Left ventricle myocardium superior (tissue), 1 donor: ENCODE results near the gene TAF1B. TPM values are rescaled to one million over a fixed set of nuclear protein-coding genes. Genes with fewer than 3 reads are reported as not detected.

Experiments
- ATAC-seq: fragments of 200-7000 bp; cut with Tn5 transposase; one replicate; pipeline ENCODE4 v1.9.1; 2020; ENCODE audit warnings: mild to moderate bottlenecking, moderate library complexity
- DNase-seq: peaks from one replicate; pipeline ENCODE4 v3.0.0-alpha.2; 2020
- intact Hi-C: fragments of 100-400 bp; cut with micrococcal nuclease; formaldehyde crosslinking; loops from one replicate; pipeline ENCODE4 v1.11.0; 2022
- total RNA-seq: library from RNA; stranded (reverse); fragmentation: NEBNext Ultra II Directional; extraction: Animal tissue kit (Norgen Biotek cat#: 25700); gene quantifications from one replicate; pipeline ENCODE4 v1.2.1, GENCODE V29; 2021
- donor health status: DM: no; HTN: yes; CAD: no; lungs with severe emphysema.

Gene TAF1B
- total RNA-seq, 1 donor from 2014 or later: 3.6 TPM

DNA sequence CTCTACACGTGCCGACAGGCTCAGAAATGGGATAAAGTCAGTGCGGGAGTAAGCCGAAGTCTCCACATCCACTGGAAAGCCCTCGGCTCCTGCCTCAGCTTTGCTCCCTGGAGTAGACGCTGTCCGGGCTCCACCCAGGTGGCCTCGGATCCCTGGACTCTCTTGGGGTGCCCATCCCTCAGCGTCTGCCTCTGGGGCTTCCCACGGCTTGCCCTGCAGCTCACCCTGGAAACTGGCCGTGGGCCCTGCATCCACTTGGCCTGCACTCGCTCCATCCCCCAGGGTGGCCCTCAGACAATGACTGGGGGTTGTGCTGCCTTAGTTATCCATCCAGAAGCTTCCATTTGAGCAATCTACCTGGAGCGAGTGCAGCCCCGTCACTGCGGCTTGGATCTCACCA, 36.2 kb upstream of the TAF1B start:
- ATAC-seq (no peak), DNase-seq (peak; percentile 23)
- intact Hi-C loops: no loop called here

DNA sequence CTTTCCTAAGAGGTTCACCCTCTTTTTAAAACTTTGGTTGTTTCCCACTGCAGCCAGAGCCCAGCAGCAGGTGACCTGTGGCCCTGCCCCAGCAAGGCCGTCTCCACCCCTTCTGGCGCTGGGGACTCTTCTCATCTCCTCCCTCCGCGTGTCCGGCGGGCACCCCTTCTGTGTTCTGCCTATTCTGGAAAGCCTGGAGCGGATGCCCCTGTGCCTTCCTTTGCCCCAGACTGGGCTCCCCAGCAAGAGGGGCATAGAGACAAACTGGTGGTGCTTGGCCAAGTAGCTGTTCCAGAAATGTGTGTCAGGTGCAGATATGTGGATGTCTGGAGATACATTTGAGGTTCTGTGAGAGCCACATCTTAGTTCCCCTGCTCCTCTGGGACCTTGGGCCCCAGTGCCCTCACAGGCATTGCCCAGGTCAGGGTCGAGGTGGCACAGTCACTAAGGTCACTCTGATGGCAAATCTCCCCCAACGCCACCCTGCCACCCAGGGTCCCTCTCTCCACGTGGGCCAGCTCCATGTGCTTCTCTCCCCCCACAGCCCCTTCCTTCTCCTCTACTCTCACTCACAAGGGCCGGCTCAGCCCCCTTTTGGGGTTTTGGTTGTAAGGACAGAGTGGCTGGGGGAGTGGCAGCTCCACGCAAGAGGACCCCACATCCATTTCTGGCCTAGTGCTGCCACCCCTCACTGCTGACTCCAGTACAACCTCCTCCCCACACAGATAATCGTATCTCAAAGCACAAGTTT, 35.5 kb upstream of the TAF1B start:
- intact Hi-C loops: no loop called here
- peak; percentile 14 for DNase-seq
- ATAC-seq: no peak

DNA sequence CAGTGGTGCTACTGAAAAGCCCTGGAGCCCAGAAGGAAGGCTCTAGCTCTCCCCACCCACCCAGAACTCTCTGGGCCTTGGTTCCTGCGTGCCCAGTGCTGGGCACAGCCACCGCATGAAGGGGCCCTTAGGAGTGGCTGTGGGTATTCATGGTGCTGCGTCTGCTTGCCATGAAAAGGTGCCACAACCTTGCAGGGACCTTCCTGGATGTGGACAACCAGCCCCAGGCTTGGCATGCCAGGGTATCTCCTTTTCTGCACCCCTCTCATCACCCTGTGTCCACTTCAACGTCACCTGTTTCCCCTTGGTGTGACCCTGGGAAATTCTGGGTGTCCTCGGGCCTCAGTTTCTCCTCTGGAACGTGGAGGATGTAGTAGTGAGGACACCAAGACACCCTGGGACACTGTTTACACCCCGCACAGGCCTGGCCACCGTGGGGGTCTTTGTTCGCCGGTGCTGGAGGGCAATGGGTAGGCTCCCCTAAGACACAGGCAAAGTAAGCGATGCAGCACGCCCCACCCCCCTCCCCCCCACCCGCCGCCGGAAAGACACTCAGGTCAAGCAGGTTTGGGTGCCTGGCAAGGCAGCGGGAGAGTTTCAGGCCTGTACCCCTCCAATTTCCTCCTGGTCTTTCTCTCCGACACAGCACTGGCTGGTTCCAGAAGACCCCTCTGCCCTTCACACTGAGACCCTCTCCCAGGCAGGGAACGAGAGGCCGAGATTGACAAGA, 34.8 kb upstream of the TAF1B start:
- intact Hi-C loops: no loop called here
- no peak for DNase-seq
- ATAC-seq: no peak

DNA sequence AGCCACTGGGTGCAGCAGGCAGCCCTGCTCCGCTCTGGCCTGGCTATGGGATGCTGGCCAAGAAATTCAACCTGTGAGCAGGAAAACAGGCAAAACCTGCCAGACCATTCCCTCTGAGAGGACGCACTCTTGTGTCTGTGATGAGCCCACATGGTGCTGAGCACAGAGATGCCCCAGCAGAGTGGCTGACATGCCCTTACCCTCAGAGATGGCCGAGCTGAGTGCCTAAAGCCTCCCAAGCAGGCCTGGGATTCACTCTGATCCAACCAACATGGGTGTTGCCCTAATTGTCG, 34.3 kb upstream of the TAF1B start:
- ATAC-seq: no peak
- no peak for DNase-seq
- intact Hi-C loops: no loop called here

DNA sequence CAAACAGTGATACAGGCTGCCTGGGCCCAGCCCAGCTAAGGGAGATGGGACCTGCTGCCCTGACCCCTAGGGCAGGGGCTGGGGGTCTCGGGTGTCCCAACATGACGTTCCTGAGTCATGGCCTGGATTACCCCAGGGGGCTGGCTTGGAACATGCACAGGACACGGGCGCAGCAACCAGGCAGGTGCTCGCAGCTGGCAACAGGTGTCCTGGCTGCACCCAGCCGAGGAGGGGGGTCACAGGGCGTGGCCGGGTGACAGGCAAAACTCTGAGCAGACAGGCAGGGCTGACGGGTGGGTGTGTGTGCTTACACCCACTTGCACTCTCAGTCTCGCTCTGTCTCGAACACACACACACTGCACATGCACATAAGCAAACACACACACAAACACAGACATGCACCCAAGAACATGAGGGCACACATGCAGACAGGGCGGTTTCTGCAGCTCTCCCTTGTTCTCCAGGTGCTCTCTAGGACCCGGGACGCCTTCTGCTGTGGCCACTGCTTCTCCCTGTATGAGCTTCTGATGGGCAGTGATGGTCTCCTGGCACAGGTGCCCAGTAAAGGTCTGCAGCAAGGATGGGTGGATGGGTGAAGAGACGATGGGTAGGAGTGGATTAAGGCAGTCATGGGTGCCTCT, 33.7 kb upstream of the TAF1B start:
- ATAC-seq (no peak), DNase-seq (no peak)
- intact Hi-C loops: no loop called here

DNA sequence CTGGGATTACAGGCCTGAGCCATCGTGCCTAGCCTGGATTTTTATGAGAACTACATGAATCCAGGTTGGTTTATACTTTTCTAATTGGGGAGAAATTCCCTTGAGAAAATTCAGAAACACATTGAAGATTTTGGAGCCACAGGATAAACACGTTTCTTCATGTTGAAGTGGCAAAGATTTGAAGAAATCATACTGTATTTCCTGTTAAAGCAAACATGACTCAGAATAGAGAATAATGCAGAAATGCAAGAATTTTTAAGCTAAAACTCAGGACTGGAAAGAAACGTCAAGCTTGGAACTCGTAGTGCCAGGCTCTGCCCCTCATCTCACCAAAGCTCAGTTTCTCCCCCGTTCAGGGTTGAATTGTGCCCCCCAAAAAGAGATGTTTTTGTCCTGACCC, 32.1 kb upstream of the TAF1B start:
- DNase-seq: no peak
- ATAC-seq: no peak
- intact Hi-C loops: no loop called here

DNA sequence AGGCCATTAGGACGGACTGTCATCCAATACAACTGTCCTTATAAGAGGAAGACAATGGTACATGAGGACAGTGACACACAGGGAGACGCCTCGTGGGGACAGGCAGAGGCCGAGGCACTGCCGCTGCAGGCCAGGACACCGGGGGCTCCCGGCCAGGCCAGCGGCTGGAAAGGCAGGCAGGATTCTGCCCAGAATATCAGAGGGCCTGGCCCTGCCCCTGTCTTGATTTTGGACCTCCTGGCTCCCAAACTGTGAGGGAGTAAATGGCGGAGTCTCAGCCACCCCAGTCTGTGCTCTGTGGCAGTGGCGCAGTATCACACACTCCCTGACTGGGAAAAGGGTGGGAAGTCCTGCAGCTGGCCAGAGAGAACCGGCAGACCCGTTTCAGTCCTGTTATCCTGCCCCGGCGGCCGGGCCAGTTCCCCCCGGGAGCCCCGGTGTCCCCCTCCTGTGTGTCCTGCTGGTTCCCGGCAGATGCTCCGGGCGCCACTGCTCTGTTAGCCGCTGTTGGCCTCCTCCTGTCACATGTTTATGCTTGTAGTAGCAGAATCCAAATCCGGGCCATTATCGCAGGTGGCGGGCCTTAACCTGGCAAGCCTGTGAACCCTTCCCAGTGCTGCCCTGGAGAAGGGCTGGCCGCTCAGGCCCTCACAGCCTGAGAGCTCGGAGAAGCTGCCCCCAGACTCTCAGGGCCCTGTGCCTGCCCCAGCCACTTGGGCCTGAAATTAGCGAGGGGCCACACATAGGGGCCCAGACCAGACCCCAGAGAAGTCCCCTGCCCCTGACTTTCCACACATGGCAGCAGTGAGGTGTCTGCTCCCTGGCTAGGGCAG, 31.4 kb upstream of the TAF1B start:
- intact Hi-C loops: no loop called here
- DNase-seq (no peak), ATAC-seq (no peak)

DNA sequence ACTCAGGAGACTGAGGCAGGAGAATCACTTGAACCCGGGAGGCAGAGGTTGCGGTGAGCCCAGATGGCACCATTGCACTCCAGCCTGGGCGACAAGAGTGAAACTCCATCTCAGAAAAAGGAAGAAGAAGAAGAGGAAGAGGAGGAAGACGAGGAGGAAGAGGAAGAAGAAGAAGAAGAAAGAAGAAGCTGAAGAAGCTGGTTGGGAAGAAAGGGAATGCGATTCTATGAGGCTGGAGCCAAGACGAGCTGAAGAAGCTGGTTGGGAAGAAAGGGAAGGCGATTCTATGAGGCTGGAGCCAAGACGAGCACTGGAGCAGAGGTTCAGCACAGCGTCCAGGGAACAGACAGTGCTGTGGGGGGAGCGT, 30.3 kb upstream of the TAF1B start:
- peak; percentile 12 for ATAC-seq
- DNase-seq: no peak
- intact Hi-C loops: no loop called here

DNA sequence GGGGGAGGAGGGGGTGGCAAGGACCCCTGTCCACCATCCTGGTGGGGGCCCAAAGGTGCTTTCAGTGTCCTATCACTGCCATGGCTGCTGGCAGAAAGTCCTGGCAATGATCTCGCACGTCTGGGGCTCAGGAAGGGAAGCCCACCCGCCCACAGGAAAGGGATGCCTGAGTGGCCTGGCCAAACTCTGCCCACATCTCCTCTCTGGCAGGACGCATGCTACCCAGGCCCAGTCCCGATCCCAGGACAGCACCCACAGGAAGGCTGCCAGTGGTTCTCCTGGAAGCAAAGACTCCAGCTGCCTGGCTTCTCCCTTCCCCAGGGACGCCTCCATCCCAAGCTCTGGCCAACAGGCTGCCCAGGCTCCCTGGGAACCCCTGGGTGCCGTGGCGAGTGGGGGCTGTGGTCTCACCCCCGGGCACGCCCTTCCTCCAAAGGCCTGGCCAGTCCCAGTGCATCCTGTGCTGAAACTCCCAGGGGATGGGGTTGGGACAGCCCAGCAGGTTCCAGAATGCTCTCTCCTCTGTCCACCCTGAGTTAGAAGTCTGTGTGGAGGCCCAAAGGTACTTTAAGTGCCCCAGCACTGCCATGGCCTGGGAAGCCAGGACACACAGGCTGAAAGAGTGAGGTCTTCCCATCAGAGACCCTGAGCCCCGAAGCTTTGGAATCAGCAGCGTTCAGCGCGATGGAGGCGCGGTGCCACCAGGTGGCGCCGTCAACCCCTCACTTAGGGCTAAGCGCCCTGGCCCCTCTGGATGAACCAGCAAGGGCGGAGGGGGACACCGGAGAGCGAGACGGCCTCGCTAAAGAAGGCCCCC, 29.8 kb upstream of the TAF1B start:
- intact Hi-C loops: no loop called here
- DNase-seq (peak; percentile 84), ATAC-seq (peak; percentile 89)

DNA sequence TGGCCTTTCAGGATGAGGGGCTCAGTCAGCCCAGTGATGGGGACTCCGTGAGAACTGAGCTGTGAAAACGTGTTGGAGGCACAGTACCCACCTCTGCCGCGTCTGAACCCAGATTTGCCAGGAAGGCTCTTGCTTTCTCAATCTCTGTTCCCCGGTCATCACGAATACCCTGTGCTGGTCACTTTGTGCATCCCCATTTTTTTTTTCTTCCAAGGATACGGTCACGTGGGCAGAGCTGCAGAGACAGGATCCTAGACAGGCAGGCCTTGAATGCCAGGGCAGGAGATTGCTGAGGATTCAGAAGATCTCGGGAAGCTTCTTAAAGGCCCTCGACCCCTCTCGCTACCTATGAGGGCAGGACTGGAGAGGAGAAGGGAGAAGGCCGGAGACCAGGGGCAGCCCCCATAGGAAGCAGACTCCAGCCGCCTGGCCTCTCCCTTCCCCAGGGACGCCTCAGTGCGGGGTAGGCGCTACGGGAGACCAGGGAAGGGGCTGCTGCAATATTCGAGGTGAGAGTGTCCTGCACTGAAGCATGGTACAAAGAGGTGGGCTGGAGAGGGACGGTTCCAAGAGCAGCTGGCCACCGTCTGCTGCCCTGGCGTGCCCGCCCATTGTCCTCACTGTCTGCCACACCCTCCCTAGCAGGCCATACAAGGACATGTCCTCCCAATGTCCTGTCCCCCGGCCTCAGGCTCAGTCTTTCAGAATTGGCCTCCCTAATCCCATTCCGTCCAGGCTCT, 29.0 kb upstream of the TAF1B start:
- no peak for DNase-seq
- peak; percentile 20 for ATAC-seq
- intact Hi-C loops: no loop called here

DNA sequence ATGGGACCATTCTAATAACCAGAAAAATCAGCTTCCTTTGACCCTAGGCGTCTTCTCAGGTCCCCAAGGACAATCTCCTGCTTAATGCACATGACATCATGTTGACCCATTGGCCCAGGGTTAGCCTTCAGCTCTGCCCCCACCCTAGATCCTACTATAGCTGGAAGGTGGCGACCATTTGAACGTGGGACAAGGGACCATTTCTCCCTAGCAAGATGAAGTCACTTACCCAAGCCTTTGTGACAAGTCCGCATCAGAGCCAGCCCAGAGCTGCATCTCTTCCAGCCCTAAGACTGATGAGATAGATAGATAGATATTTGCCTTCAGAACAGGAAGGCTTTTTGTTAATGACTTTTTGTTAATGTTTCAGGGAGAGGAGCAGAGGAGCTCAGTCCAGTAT, 28.2 kb upstream of the TAF1B start:
- DNase-seq: no peak
- intact Hi-C loops: no loop called here
- no peak for ATAC-seq

DNA sequence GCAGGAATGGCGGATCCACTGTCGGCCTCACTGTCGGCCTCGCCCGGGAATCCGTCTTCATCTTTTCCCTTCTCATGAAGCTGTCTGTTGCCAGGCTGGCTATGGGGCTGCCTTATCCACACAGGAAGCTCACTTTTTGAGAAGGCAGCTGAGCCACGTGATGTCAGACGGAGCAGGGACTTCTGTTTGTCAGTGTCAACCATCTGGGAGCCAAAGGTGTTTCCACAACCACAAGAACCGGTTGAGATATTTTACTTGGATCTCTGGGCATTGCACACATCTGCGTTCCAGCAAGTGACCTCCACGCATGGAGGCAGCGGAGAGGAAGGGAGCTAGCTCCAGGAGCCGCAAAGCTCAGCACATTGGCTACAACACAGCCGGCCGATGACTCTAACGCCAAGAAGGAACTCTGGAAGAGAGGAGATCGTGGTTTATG, 27.4 kb upstream of the TAF1B start:
- intact Hi-C loops: no loop called here
- ATAC-seq (no peak), DNase-seq (no peak)

DNA sequence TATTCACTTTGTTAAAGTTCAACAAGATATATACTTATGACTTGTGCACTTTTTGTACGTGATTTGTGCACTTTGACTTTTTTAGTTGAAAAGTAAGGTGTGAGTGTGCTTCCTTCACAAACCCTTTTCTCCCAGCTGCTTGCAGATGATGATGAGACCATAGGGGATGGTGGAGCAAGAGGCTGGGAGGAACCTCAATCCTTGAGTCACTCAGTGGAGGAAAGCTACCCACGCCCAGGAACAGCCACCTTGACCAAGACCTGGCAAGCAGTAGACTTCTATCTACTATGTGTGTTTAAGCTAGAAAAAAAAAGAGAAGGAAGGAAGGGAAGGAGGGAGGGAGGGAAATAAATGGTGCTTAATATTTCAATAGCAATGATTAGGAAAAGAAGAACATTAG, 25.2 kb upstream of the TAF1B start:
- no peak for DNase-seq
- no peak for ATAC-seq
- intact Hi-C loops: no loop called here

DNA sequence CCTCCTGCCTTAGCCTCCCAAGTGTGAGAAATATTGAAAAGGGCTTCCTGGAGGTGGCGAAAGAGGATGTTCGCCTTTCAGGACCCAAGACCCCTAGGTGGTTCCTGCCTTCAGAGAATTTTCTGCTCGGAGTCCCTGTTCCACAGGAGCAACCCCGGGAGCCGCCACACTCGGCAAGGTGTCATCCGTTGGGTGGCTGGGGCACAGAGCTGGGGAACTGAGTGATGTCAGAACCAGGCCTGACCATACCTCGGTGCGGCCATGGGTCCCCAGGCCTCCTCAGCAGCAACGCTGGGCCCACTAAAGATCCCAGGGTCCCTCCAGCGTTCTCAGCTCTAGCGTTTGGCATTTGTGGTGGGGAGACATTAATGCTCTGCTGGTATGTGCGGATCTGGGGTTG, 23.7 kb upstream of the TAF1B start:
- no peak for DNase-seq
- intact Hi-C loops: no loop called here
- ATAC-seq: no peak

DNA sequence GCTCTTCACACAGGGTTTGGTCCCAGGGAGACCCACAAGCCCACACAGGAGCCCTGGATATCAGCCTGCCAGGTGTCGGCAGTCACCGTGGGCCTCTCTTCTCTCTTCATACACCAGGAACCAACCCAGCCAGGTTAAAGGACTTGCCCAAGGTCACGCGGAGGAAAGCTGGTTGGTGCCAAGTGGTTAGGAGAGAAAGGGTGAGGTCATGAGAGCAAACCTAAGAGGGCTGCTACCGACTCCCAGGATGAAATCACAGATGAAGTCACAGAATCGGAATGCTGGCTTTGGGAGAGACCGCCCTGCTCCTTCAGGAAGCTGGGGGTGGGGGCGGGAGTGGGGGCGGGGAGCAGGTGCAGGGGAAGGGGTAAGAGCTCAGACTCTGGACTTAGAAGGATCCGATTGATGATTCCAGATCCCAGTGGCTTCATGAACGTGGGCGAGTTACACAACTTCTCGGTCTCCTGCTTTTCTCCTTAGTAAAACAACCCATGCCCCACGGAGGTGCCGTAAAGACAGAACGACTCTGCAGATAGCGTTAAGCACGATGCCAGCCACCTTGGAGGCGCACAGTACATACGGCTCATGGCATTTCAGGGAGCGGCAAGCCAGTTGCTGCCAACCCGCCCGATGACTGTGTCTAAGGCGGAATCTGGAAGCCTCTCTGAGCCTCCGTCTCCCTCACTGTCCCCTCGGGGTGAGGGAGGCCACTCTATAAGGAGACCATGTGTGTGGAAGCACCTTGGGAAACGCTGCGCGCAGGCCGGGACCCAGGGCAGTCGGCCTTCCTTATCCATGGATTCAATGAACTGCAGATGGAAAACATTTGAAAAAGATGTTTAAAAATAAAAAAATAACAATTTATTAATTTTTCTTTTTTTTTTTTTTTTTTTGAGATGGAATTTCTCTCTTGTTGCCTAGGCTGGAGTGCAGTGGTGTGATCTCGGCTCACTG, 23.0 kb upstream of the TAF1B start:
- intact Hi-C loops: no loop called here
- ATAC-seq (no peak), DNase-seq (no peak)

DNA sequence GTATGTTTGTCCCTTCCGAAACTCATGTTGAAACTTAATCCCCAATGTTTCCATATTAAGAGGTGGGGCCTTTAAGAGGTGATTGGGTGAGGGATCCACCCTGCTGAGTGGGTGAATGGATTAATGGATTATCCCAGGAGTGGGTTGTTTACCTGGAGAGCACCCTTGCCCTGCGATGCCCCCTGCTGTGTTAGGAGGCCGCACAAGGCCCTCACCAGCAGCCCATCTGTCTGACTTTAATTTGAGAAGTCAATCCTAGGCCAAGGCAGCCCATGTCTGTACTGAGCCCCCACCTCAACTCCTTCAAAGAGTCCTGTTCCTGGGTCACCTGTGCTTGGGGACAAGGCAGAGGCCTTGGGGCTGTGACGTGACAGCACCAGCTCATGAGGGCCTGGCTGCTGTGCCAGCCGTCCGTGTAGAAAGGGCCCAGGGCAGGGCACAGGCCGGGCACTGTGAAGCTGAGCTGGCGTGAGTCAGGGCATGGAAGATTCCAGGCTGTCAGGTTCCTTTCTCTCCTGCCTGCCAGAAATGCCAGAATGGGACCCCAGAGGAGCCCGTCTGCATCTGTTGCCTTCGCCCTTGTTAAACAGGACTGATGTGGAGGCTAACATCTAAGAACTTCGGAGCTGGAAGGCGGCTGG, 21.3 kb upstream of the TAF1B start:
- DNase-seq (no peak), ATAC-seq (no peak)
- intact Hi-C loops: no loop called here

DNA sequence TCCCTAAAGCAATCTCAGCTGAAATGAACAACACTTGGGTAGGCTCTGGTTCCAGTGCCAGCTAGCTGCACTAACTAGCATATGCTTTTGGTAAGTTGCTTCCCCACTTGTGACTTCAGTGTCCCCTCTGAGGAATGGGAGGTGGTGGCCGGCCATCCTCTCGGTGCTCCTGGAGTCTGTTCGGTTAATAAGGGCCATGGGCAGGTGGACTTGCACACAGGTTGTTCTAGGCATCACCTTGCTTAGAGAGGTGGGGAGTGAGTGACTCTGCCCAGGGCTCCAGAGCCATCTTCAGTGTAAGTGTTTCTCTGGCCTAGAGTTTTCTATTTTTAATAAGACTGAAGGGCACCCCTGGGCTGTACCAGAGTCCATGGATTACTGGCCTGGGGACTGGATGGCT, 18.8 kb upstream of the TAF1B start:
- intact Hi-C loops: no loop called here
- no peak for DNase-seq
- no peak for ATAC-seq
